H9 (cell line): ENCODE data around the gene GNB4. TPM values are rescaled to one million over a fixed set of nuclear protein-coding genes. Genes with fewer than 3 reads are reported as not detected.

Experiments used
- DNase-seq: peaks from one replicate; pipeline ENCODE4 v3.0.0-alpha.2; 2017
- H2AFZ ChIP-seq: one replicate; pipeline ENCODE4 v1.6.1; 2013; ENCODE audit warnings: mild to moderate bottlenecking, low read length, control low read depth, moderate library complexity
- H2AK5ac ChIP-seq: 2 replicates; pipeline ENCODE4 v1.6.1; 2013; ENCODE audit warnings: low read length, control low read depth, mixed read lengths; ENCODE audit not compliant: insufficient read length
- H2BK120ac ChIP-seq: one replicate; pipeline ENCODE4 v1.6.1; 2013; ENCODE audit warnings: low read depth, mild to moderate bottlenecking, low read length, control low read depth, inconsistent platforms; ENCODE audit not compliant: poor library complexity, severe bottlenecking
- H2BK12ac ChIP-seq: 2 replicates; pipeline ENCODE4 v1.6.1; 2013; ENCODE audit warnings: low read length, control low read depth, mixed read lengths, low read depth; ENCODE audit not compliant: insufficient read length
- H2BK15ac ChIP-seq: 2 replicates; pipeline ENCODE4 v1.6.1; 2013; ENCODE audit warnings: low read depth, low read length, control low read depth
- H2BK20ac ChIP-seq: one replicate; pipeline ENCODE4 v1.6.1; 2013; ENCODE audit warnings: low read depth, mild to moderate bottlenecking, low read length, control low read depth, inconsistent platforms; ENCODE audit not compliant: poor library complexity, severe bottlenecking
- H2BK5ac ChIP-seq: 2 replicates; pipeline ENCODE4 v1.6.1; 2013; ENCODE audit warnings: low read length, control low read depth, mixed read lengths; ENCODE audit not compliant: insufficient read length
- H3K14ac ChIP-seq: 2 replicates; pipeline ENCODE4 v1.6.1; 2013; ENCODE audit warnings: low read length, control low read depth; ENCODE audit not compliant: insufficient read depth
- H3K18ac ChIP-seq: 2 replicates; pipeline ENCODE4 v1.6.1; 2013; ENCODE audit warnings: low read depth, mild to moderate bottlenecking, mixed read lengths, low read length, control low read depth; ENCODE audit not compliant: insufficient read length
- H3K23ac ChIP-seq: 2 replicates; pipeline ENCODE4 v1.6.1; 2013; ENCODE audit warnings: low read length, control low read depth, mixed read lengths, low read depth; ENCODE audit not compliant: insufficient read length
- H3K23me2 ChIP-seq: 2 replicates; pipeline ENCODE4 v1.6.1; 2013; ENCODE audit warnings: low read depth, mild to moderate bottlenecking, mixed read lengths, low read length, control low read depth; ENCODE audit not compliant: insufficient read length, poor library complexity, severe bottlenecking
- H3K27ac ChIP-seq: 2 replicates; pipeline ENCODE4 v1.5.1; 2013; ENCODE audit warnings: low read length, control low read depth, mixed read lengths, low read depth; ENCODE audit not compliant: insufficient read length
- H3K27me3 ChIP-seq: 2 replicates; pipeline ENCODE4 v1.6.1; 2013; ENCODE audit warnings: low read length, control low read depth, inconsistent platforms; ENCODE audit not compliant: insufficient read depth
- H3K4ac ChIP-seq: 2 replicates; pipeline ENCODE4 v1.6.1; 2013; ENCODE audit warnings: low read depth, mild to moderate bottlenecking, control low read depth, inconsistent platforms, low read length, moderate library complexity
- H3K4me1 ChIP-seq: 2 replicates; pipeline ENCODE4 v1.6.1; 2013; ENCODE audit warnings: low read length, control low read depth, inconsistent platforms; ENCODE audit not compliant: insufficient read depth
- H3K4me2 ChIP-seq: 2 replicates; pipeline ENCODE4 v1.6.1; 2013; ENCODE audit warnings: low read length, control low read depth, mixed read lengths; ENCODE audit not compliant: insufficient read length, insufficient read depth
- H3K56ac ChIP-seq: 2 replicates; pipeline ENCODE4 v1.6.1; 2013; ENCODE audit warnings: low read depth, mild to moderate bottlenecking, mixed read lengths, low read length, control low read depth; ENCODE audit not compliant: insufficient read length
- H3K79me1 ChIP-seq: 2 replicates; pipeline ENCODE4 v1.6.1; 2013; ENCODE audit warnings: low read depth, mild to moderate bottlenecking, moderate library complexity, low read length, control low read depth, inconsistent platforms; ENCODE audit not compliant: insufficient read depth, poor library complexity, severe bottlenecking
- H3K79me2 ChIP-seq: 2 replicates; pipeline ENCODE4 v1.6.1; 2013; ENCODE audit warnings: low read length, control low read depth, inconsistent platforms; ENCODE audit not compliant: insufficient read depth
- H3K9ac ChIP-seq: 2 replicates; pipeline ENCODE4 v1.6.1; 2013; ENCODE audit warnings: low read length, control low read depth, mixed read lengths; ENCODE audit not compliant: insufficient read length; ENCODE audit errors: extremely low read depth
- H3K9me3 ChIP-seq: one replicate; pipeline ENCODE4 v1.6.1; 2013; ENCODE audit warnings: low read depth, low read length, inconsistent platforms; ENCODE audit not compliant: control insufficient read depth
- H3T11ph ChIP-seq: one replicate; pipeline ENCODE4 v1.6.1; 2013; ENCODE audit warnings: mild to moderate bottlenecking, low read length, control low read depth, inconsistent platforms
- H4K20me1 ChIP-seq: one replicate; pipeline ENCODE4 v1.6.1; 2013; ENCODE audit not compliant: control insufficient read depth, insufficient read length, insufficient read depth
- H4K5ac ChIP-seq: 2 replicates; pipeline ENCODE4 v1.6.1; 2013; ENCODE audit warnings: low read depth, mild to moderate bottlenecking, mixed read lengths, low read length, control low read depth; ENCODE audit not compliant: insufficient read length
- H4K8ac ChIP-seq: replicated peaks from 2 replicates; pipeline ENCODE4 v1.6.1; 2013; ENCODE audit warnings: low read length, control low read depth, mixed read lengths, low read depth; ENCODE audit not compliant: insufficient read length
- H4K91ac ChIP-seq: 2 replicates; pipeline ENCODE4 v1.6.1; 2013; ENCODE audit warnings: low read depth, mild to moderate bottlenecking, moderate library complexity, mixed read lengths, low read length, control low read depth; ENCODE audit not compliant: insufficient read length
- H3K27ac Mint-ChIP-seq, 3 experiments: 2 replicates in 2 of 3; 3 replicates in 1 of 3; pipeline ENCODE4 v1.8.0; 2020 to 2021; ENCODE audit warnings: mixed read lengths in 3 of 3, mild to moderate bottlenecking in 1 of 3, moderate library complexity in 1 of 3
- H3K27me3 Mint-ChIP-seq: 2 replicates; pipeline ENCODE4 v1.8.0; 2021; ENCODE audit warnings: low read depth, mild to moderate bottlenecking, moderate library complexity, mixed read lengths
- H3K36me3 Mint-ChIP-seq, 3 experiments: 2 replicates in 2 of 3; 3 replicates in 1 of 3; pipeline ENCODE4 v1.8.0; 2020 to 2021; ENCODE audit warnings: low read depth in 3 of 3, mixed read lengths in 3 of 3; ENCODE audit not compliant: insufficient read depth in 1 of 3
- H3K4me1 Mint-ChIP-seq, 2 experiments: 2 replicates each; pipeline ENCODE4 v1.8.0; 2020; ENCODE audit warnings: mixed read lengths in 2 of 2
- H3K4me3 Mint-ChIP-seq, 2 experiments: 2 replicates in 1 of 2; 3 replicates in 1 of 2; pipeline ENCODE4 v1.8.0; 2020 to 2021; ENCODE audit warnings: mild to moderate bottlenecking in 2 of 2, mixed read lengths in 2 of 2, moderate library complexity in 1 of 2
- H3K9me3 Mint-ChIP-seq, 2 experiments: 2 replicates in 1 of 2; 3 replicates in 1 of 2; pipeline ENCODE4 v1.8.0; 2020; ENCODE audit warnings: mild to moderate bottlenecking in 2 of 2, mixed read lengths in 2 of 2, moderate library complexity in 1 of 2
- WGBS: extraction: QIAGEN DNeasy Blood & Tissue Kit; methylation state at CpG from one replicate; pipeline ENCODE4 v1.1.7; 2013; ENCODE audit warnings: missing lambda C conversion rate, low lambda C conversion rate, mixed read lengths; ENCODE audit not compliant: insufficient read length; ENCODE audit errors: extremely low coverage; 5-methylcytosine and 5-hydroxymethylcytosine counted together
- total RNA-seq: library from RNA; stranded (reverse); gene quantifications from 2 replicates; pipeline ENCODE4 v1.2.1, GENCODE V29; 2021
- TF ChIP-seq, protein P1 (sequence below): fragments of 200-600 bp; sonication (generic); conservative IDR thresholded peaks from 3 replicates; pipeline ENCODE4 v1.8.0; 2021; ENCODE audit warnings: antibody characterized with exemption, mild to moderate bottlenecking

Gene GNB4
- total RNA-seq, 1 experiment from 2014 or later: 25.0 TPM

DNA sequence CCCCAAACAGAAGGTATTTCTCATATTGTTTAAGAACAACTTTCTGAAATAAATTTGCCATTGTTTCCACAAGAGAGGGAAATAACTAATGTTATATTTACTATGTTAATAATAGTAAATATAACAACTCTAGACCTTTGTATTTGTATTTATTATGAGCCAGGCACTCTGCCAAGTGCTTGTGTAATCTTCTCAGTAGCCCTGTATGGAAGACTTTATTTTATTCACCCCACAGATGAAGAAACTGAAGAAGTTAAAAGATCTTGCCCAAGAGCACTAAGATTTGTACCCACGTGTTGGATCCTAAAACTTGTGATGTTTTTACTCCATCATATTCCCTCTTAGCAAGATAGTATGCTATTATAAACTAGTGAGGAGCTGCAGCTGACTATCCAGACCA lies 12.0 kb upstream of the GNB4 start:
- Histone ChIP-seq H4K5ac (no peak overlapping the region), H3K14ac (no peak overlapping the region), H4K20me1 (no peaks in the 10 kb centered on the region), H3K56ac (no peak overlapping the region), H3K4ac (no peak overlapping the region), H2BK12ac (no peak overlapping the region), H3K79me2 (no peaks in the 10 kb centered on the region), H2AFZ (no peak overlapping the region), H2BK5ac (no peak overlapping the region), H3K27me3 (no peaks in the 10 kb centered on the region), H2AK5ac (no peak overlapping the region), H4K8ac (no peak overlapping the region), H2BK120ac (no peak overlapping the region), H3K4me1 (no peaks in the 10 kb centered on the region; the same call in 1 of the 2 replicates), H3T11ph (no peak overlapping the region), H3K4me2 (no peak overlapping the region), H2BK20ac (no peak overlapping the region), H3K23me2 (no peaks in the 10 kb centered on the region), H3K23ac (no peak overlapping the region), H4K91ac (no peak overlapping the region), H3K9ac (no peak overlapping the region), H3K27ac (no peak overlapping the region), H3K79me1 (no peaks in the 10 kb centered on the region), H2BK15ac (no peak overlapping the region), H3K9me3 (no peaks in the 10 kb centered on the region), H3K18ac (no peak overlapping the region)
- DNase-seq: no peak
- Mint-ChIP-seq H3K36me3 (no peaks in the 10 kb centered on the region), H3K27ac (no peak overlapping the region), H3K4me3 (no peak overlapping the region), H3K4me1 (peaks cover 8 to 12% of the 10 kb centered on the region in 2 experiments), H3K27me3 (peaks cover under 1% of the 10 kb centered on the region; the same call in 1 of the 2 replicates), H3K9me3 (no peaks in the 10 kb centered on the region; a peak in 1 of 5 replicates)
- WGBS: no CpG with 5 or more reads among the region's 1 CpG
- TF ChIP-seq, protein P1, sequence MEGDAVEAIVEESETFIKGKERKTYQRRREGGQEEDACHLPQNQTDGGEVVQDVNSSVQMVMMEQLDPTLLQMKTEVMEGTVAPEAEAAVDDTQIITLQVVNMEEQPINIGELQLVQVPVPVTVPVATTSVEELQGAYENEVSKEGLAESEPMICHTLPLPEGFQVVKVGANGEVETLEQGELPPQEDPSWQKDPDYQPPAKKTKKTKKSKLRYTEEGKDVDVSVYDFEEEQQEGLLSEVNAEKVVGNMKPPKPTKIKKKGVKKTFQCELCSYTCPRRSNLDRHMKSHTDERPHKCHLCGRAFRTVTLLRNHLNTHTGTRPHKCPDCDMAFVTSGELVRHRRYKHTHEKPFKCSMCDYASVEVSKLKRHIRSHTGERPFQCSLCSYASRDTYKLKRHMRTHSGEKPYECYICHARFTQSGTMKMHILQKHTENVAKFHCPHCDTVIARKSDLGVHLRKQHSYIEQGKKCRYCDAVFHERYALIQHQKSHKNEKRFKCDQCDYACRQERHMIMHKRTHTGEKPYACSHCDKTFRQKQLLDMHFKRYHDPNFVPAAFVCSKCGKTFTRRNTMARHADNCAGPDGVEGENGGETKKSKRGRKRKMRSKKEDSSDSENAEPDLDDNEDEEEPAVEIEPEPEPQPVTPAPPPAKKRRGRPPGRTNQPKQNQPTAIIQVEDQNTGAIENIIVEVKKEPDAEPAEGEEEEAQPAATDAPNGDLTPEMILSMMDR: no peak
